Left lung (tissue), 10 donors: ENCODE results near the gene LRP4. TPM values are rescaled to one million over a fixed set of nuclear protein-coding genes. Genes with fewer than 3 reads are reported as not detected.

ENCODE experiments used
- ATAC-seq: fragments of 200-7000 bp; cut with Tn5 transposase; one replicate; pipeline ENCODE4 v1.9.1; 2020; ENCODE audit warnings: moderate library complexity
- DNase-seq, 4 donors: peaks; one replicate each; pipeline ENCODE4 v3.0.0-alpha.2; 2013 to 2020
- H3K27ac ChIP-seq, 2 donors: fragments of 200-600 bp; sonication (generic) in 1 of 2; one replicate each; pipeline versions ENCODE4 v1.5.0 to v1.8.0; 2020 to 2021
- H3K27me3 ChIP-seq, 2 donors: fragments of 200-600 bp; sonication (generic) in 1 of 2; one replicate each; pipeline versions ENCODE4 v1.5.0 to v1.8.0; 2020 to 2021
- H3K36me3 ChIP-seq, 2 donors: fragments of 200-600 bp; sonication (generic) in 1 of 2; one replicate each; pipeline versions ENCODE4 v1.5.0 to v1.8.0; 2020 to 2021
- H3K4me1 ChIP-seq, 2 donors: fragments of 200-600 bp; one replicate each; pipeline ENCODE4 v1.8.0; 2021
- H3K4me3 ChIP-seq, 2 donors: fragments of 200-600 bp; sonication (generic) in 1 of 2; one replicate each; pipeline versions ENCODE4 v1.5.0 to v1.8.0; 2020 to 2021; ENCODE audit warnings: mild to moderate bottlenecking in 1 of 2
- H3K9me3 ChIP-seq, 2 donors: fragments of 200-600 bp; sonication (generic) in 1 of 2; one replicate each; pipeline versions ENCODE4 v1.5.0 to v1.8.0; 2020 to 2021
- CTCF ChIP-seq, 2 donors: fragments of 200-600 bp; sonication (generic) in 1 of 2; IDR thresholded peaks; one replicate each; pipeline versions ENCODE4 v1.5.0 to v1.8.0; 2021; ENCODE audit warnings: antibody characterized with exemption in 2 of 2
- intact Hi-C, 2 donors: fragments of 100-400 bp; cut with DNase I; formaldehyde crosslinking; loops; one replicate each; pipeline versions ENCODE4 v1.11.2 to v1.14.2; 2022
- polyA plus RNA-seq, 6 donors: library from polyadenylated mRNA; unstranded; fragments of 120-200 nt; gene quantifications; one replicate each; pipeline ENCODE4 v1.2.1, GENCODE V29; 2013; ENCODE audit not compliant: insufficient read length in 6 of 6
- total RNA-seq, 2 donors: library from RNA; stranded (reverse); fragmentation: NEBNext Ultra II Directional; extraction: Animal tissue kit (Norgen Biotek cat#: 25700); gene quantifications; one replicate each; pipeline ENCODE4 v1.2.1, GENCODE V29; 2021
- donor health status: DM: no; HTN: yes; CAD: no.
- donor health status: DM: no; HTN: no; CAD: no.

The LRP4 gene
- total and polyA plus RNA-seq, 8 donors, result 4.9 to 30.8 (median 25.6) TPM

- H3K36me3 ChIP-seq, result no peaks in the 10 kb centered on the region
- no peaks in the 10 kb centered on the region for H3K9me3 ChIP-seq
- H3K4me3 ChIP-seq, result no peak overlapping the region
- intact Hi-C loops, result no loop called here
- ATAC-seq (no peak), DNase-seq (no peak)
- no peaks in the 10 kb centered on the region for H3K27me3 ChIP-seq
- no peak overlapping the region for H3K27ac ChIP-seq
- H3K4me1 ChIP-seq, result no peaks in the 10 kb centered on the region
- no peak for TF ChIP-seq CTCF (IDR thresholded peaks at IDR 0.05)
Measured at GRCh38 chr11:46874586-46874985, 43.8 kb downstream of the LRP4 start.

GRCh38 chr11:46868912-46869311 is 49.4 kb downstream of the LRP4 start:
- DNase-seq, result no peak
- no peaks in the 10 kb centered on the region for H3K4me1 ChIP-seq
- no peaks in the 10 kb centered on the region for H3K27me3 ChIP-seq
- H3K9me3 ChIP-seq, result no peaks in the 10 kb centered on the region
- ATAC-seq, result no peak
- no peak overlapping the region for H3K4me3 ChIP-seq
- H3K36me3 ChIP-seq, result no peaks in the 10 kb centered on the region
- intact Hi-C loops, result no loop called here
- H3K27ac ChIP-seq, result no peak overlapping the region
- no peak for TF ChIP-seq CTCF (IDR thresholded peaks at IDR 0.05)

GRCh38 chr11:46865340-46865739 is 53.0 kb downstream of the LRP4 start:
- Histone ChIP-seq H3K27ac (no peak overlapping the region), H3K4me1 (no peaks in the 10 kb centered on the region), H3K9me3 (no peaks in the 10 kb centered on the region), H3K36me3 (no peaks in the 10 kb centered on the region), H3K27me3 (no peaks in the 10 kb centered on the region), H3K4me3 (no peak overlapping the region)
- no peak for TF ChIP-seq CTCF (IDR thresholded peaks at IDR 0.05)
- intact Hi-C loops, result no loop called here
- ATAC-seq, result no peak
- no peak for DNase-seq

- no peak overlapping the region for H3K4me3 ChIP-seq
- H3K27ac ChIP-seq, result no peak overlapping the region
- H3K4me1 ChIP-seq, result no peaks in the 10 kb centered on the region
- intact Hi-C loops, result no loop called here
- no peaks in the 10 kb centered on the region for H3K27me3 ChIP-seq
- H3K36me3 ChIP-seq, result no peaks in the 10 kb centered on the region
- no peak for TF ChIP-seq CTCF (IDR thresholded peaks at IDR 0.05)
- DNase-seq (no peak), ATAC-seq (no peak)
- no peaks in the 10 kb centered on the region for H3K9me3 ChIP-seq
Measured at GRCh38 chr11:46860218-46860617, 58.1 kb downstream of the LRP4 start.

- intact Hi-C loops, result no loop called here
- no peak overlapping the region for H3K4me3 ChIP-seq
- no peak overlapping the region for H3K27ac ChIP-seq
- no peaks in the 10 kb centered on the region for H3K9me3 ChIP-seq
- H3K4me1 ChIP-seq, result no peaks in the 10 kb centered on the region
- H3K36me3 ChIP-seq, result no peaks in the 10 kb centered on the region
- ATAC-seq (peak; percentile 55), DNase-seq (no peak)
- no peak for TF ChIP-seq CTCF (IDR thresholded peaks at IDR 0.05)
- no peaks in the 10 kb centered on the region for H3K27me3 ChIP-seq
Measured at GRCh38 chr11:46858920-46859546, 59.3 kb downstream of the LRP4 start.
